Trophoblast cell (in vitro differentiated cells and primary cell): ENCODE results near the gene SLC35A4.

Experiments
- DNase-seq, 2 donors: peaks; one replicate each; pipeline ENCODE4 v3.0.0-alpha.2; 2016
- H2AFZ ChIP-seq: 2 replicates; pipeline ENCODE4 v1.6.1; 2013; ENCODE audit warnings: low read length, moderate library complexity, mild to moderate bottlenecking; ENCODE audit not compliant: insufficient read depth, poor library complexity
- H2AK5ac ChIP-seq: 2 replicates; pipeline ENCODE4 v1.6.1; 2013; ENCODE audit warnings: mild to moderate bottlenecking, low read length
- H2BK120ac ChIP-seq: 2 replicates; pipeline ENCODE4 v1.6.1; 2013; ENCODE audit warnings: low read length, mild to moderate bottlenecking, moderate library complexity; ENCODE audit not compliant: insufficient read depth, poor library complexity
- H2BK12ac ChIP-seq: 2 replicates; pipeline ENCODE4 v1.6.1; 2013; ENCODE audit warnings: mild to moderate bottlenecking, low read length, moderate library complexity
- H2BK5ac ChIP-seq: 2 replicates; pipeline ENCODE4 v1.6.1; 2013; ENCODE audit warnings: low read length, low read depth, moderate library complexity, mild to moderate bottlenecking; ENCODE audit not compliant: poor library complexity
- H3K14ac ChIP-seq: 2 replicates; pipeline ENCODE4 v1.6.1; 2013; ENCODE audit warnings: mild to moderate bottlenecking, low read length
- H3K18ac ChIP-seq: 2 replicates; pipeline ENCODE4 v1.6.1; 2013; ENCODE audit warnings: mild to moderate bottlenecking, low read length
- H3K23ac ChIP-seq: 2 replicates; pipeline ENCODE4 v1.6.1; 2013; ENCODE audit warnings: low read length
- H3K27ac ChIP-seq: 2 replicates; pipeline ENCODE4 v1.5.1; 2013; ENCODE audit warnings: low read depth, mild to moderate bottlenecking, inconsistent platforms, low read length, moderate library complexity
- H3K27me3 ChIP-seq: 2 replicates; pipeline ENCODE4 v1.6.1; 2013; ENCODE audit warnings: inconsistent platforms, mild to moderate bottlenecking, low read length, moderate library complexity; ENCODE audit not compliant: insufficient read depth
- H3K36me3 ChIP-seq, 2 experiments: 1 replicate in 1 of 2; 2 replicates in 1 of 2; pipeline ENCODE4 v1.6.1; 2013; ENCODE audit warnings: low read length in 2 of 2, mild to moderate bottlenecking in 2 of 2, moderate library complexity in 1 of 2; ENCODE audit not compliant: insufficient read depth in 2 of 2, control insufficient read depth in 1 of 2
- H3K4ac ChIP-seq: 2 replicates; pipeline ENCODE4 v1.6.1; 2013; ENCODE audit warnings: low read depth, mild to moderate bottlenecking, low read length, moderate library complexity
- H3K4me1 ChIP-seq, 2 experiments: 1 replicate in 1 of 2; 2 replicates in 1 of 2; pipeline ENCODE4 v1.6.1; 2013; ENCODE audit warnings: low read length in 2 of 2, mild to moderate bottlenecking in 2 of 2, moderate library complexity in 1 of 2; ENCODE audit not compliant: insufficient read depth in 2 of 2, control insufficient read depth in 1 of 2
- H3K4me2 ChIP-seq: 2 replicates; pipeline ENCODE4 v1.6.1; 2013; ENCODE audit warnings: inconsistent platforms, mild to moderate bottlenecking, low read length, moderate library complexity
- H3K4me3 ChIP-seq: 2 replicates; pipeline ENCODE4 v1.5.1; 2013; ENCODE audit warnings: mild to moderate bottlenecking, low read depth, low read length, inconsistent platforms
- H3K79me1 ChIP-seq: one replicate; pipeline ENCODE4 v1.6.1; 2013; ENCODE audit warnings: low read length
- H3K79me2 ChIP-seq: 2 replicates; pipeline ENCODE4 v1.6.1; 2013; ENCODE audit warnings: low read length, mild to moderate bottlenecking; ENCODE audit not compliant: control insufficient read depth, insufficient read depth, poor library complexity
- H3K9ac ChIP-seq: 2 replicates; pipeline ENCODE4 v1.6.1; 2013; ENCODE audit warnings: mild to moderate bottlenecking, low read length
- H3K9me3 ChIP-seq: 2 replicates; pipeline ENCODE4 v1.6.1; 2013; ENCODE audit warnings: low read depth, mild to moderate bottlenecking, control low read depth, inconsistent platforms, low read length; ENCODE audit not compliant: insufficient read depth
- H4K12ac ChIP-seq: 2 replicates; pipeline ENCODE4 v1.6.1; 2013; ENCODE audit warnings: low read depth, mild to moderate bottlenecking, low read length, moderate library complexity
- H4K8ac ChIP-seq: 2 replicates; pipeline ENCODE4 v1.6.1; 2013; ENCODE audit warnings: low read depth, mild to moderate bottlenecking, low read length, moderate library complexity
- H4K91ac ChIP-seq: one replicate; pipeline ENCODE4 v1.6.1; 2013; ENCODE audit warnings: low read depth, mild to moderate bottlenecking, low read length, moderate library complexity
- WGBS: extraction: QIAGEN DNeasy Blood & Tissue Kit; methylation state at CpG from one replicate; pipeline ENCODE4 v1.1.7; 2013; ENCODE audit warnings: missing lambda C conversion rate; ENCODE audit not compliant: insufficient read length, insufficient coverage; ENCODE audit errors: extremely low coverage; 5-methylcytosine and 5-hydroxymethylcytosine counted together

SLC35A4 gene

GRCh38 chr5:140548300-140548688 is 16.3 kb upstream of the SLC35A4 start:
- no peak overlapping the region for H4K91ac ChIP-seq
- H3K14ac ChIP-seq, result no peak overlapping the region
- no peak overlapping the region for H2AK5ac ChIP-seq
- peak overlapping the region; percentile 14 for H3K9ac ChIP-seq
- H4K12ac ChIP-seq, result no peak overlapping the region
- DNase-seq, result no peak
- no peaks in the 10 kb centered on the region for H3K79me1 ChIP-seq
- no peaks in the 10 kb centered on the region for H3K9me3 ChIP-seq
- no CpG with 5 or more reads among the region's 5 CpGs for WGBS
- H2BK12ac ChIP-seq, result no peak overlapping the region
- no peak overlapping the region for H2AFZ ChIP-seq
- H3K27me3 ChIP-seq, result no peaks in the 10 kb centered on the region
- H3K4me3 ChIP-seq, result no peak overlapping the region
- H2BK5ac ChIP-seq, result no peak overlapping the region
- peaks cover 10 to 16% of the 10 kb centered on the region in 2 experiments for H3K4me1 ChIP-seq
- H3K23ac ChIP-seq, result no peak overlapping the region
- no peaks in the 10 kb centered on the region for H3K79me2 ChIP-seq
- H3K27ac ChIP-seq, result no peak overlapping the region
- no peak overlapping the region for H3K4ac ChIP-seq
- H2BK120ac ChIP-seq, result no peak overlapping the region
- peaks cover 23 to 33% of the 10 kb centered on the region in 2 experiments for H3K36me3 ChIP-seq
- H3K18ac ChIP-seq, result no peak overlapping the region
- no peak overlapping the region for H4K8ac ChIP-seq
- H3K4me2 ChIP-seq, result peak overlapping the region; percentile 94

- H4K8ac ChIP-seq, result no peak overlapping the region
- H3K14ac ChIP-seq, result no peak overlapping the region
- H3K79me1 ChIP-seq, result no peaks in the 10 kb centered on the region
- H3K79me2 ChIP-seq, result no peaks in the 10 kb centered on the region
- H3K4me3 ChIP-seq, result no peak overlapping the region
- no peak overlapping the region for H3K4me2 ChIP-seq
- no peak overlapping the region for H3K18ac ChIP-seq
- H3K4ac ChIP-seq, result no peak overlapping the region
- H3K23ac ChIP-seq, result no peak overlapping the region
- no peak for DNase-seq
- H2BK120ac ChIP-seq, result no peak overlapping the region
- no peaks in the 10 kb centered on the region for H3K9me3 ChIP-seq
- no peaks in the 10 kb centered on the region for H3K27me3 ChIP-seq
- no peak overlapping the region for H4K12ac ChIP-seq
- no peak overlapping the region for H3K9ac ChIP-seq
- no peak overlapping the region for H2BK12ac ChIP-seq
- H4K91ac ChIP-seq, result no peak overlapping the region
- H3K36me3 ChIP-seq, result peaks cover 23 to 33% of the 10 kb centered on the region in 2 experiments
- H2AK5ac ChIP-seq, result no peak overlapping the region
- H3K4me1 ChIP-seq, result peaks cover 10 to 16% of the 10 kb centered on the region in 2 experiments
- no peak overlapping the region for H2BK5ac ChIP-seq
- no peak overlapping the region for H3K27ac ChIP-seq
- WGBS, result no CpG with 5 or more reads among the region's 7 CpGs
- no peak overlapping the region for H2AFZ ChIP-seq
Measured at GRCh38 chr5:140548791-140549190, 15.8 kb upstream of the SLC35A4 start.

- Histone ChIP-seq H4K8ac (no peak overlapping the region), H3K27me3 (no peaks in the 10 kb centered on the region), H3K18ac (no peak overlapping the region), H3K9ac (no peak overlapping the region), H3K36me3 (peaks cover 23 to 32% of the 10 kb centered on the region in 2 experiments), H2AFZ (no peak overlapping the region), H2BK12ac (no peak overlapping the region), H3K79me2 (no peaks in the 10 kb centered on the region), H3K4me2 (no peak overlapping the region), H2BK120ac (no peak overlapping the region), H3K4ac (no peak overlapping the region), H3K4me3 (no peak overlapping the region), H4K12ac (no peak overlapping the region), H3K23ac (no peak overlapping the region), H4K91ac (no peak overlapping the region), H3K14ac (no peak overlapping the region), H3K79me1 (no peaks in the 10 kb centered on the region), H3K4me1 (peaks cover 10 to 16% of the 10 kb centered on the region in 2 experiments), H2BK5ac (no peak overlapping the region), H2AK5ac (no peak overlapping the region), H3K27ac (no peak overlapping the region), H3K9me3 (no peaks in the 10 kb centered on the region)
- peak in 1 of 2 donors; percentile 18 for DNase-seq
- no CpG with 5 or more reads among the region's 3 CpGs for WGBS
Measured at GRCh38 chr5:140549237-140550144, 15.1 kb upstream of the SLC35A4 start.

GRCh38 chr5:140550147-140551079 is 14.2 kb upstream of the SLC35A4 start:
- Histone ChIP-seq H3K4me2 (no peak overlapping the region), H3K4me1 (peaks cover 10 to 16% of the 10 kb centered on the region in 2 experiments), H2BK5ac (no peak overlapping the region), H4K91ac (no peak overlapping the region), H3K23ac (no peak overlapping the region), H3K79me1 (no peaks in the 10 kb centered on the region), H3K14ac (no peak overlapping the region), H4K8ac (no peak overlapping the region), H2BK120ac (no peak overlapping the region), H3K4ac (no peak overlapping the region), H3K36me3 (peaks cover 21 to 32% of the 10 kb centered on the region in 2 experiments), H2AK5ac (no peak overlapping the region), H3K9ac (no peak overlapping the region), H3K9me3 (no peaks in the 10 kb centered on the region), H3K27ac (no peak overlapping the region), H3K79me2 (no peaks in the 10 kb centered on the region), H4K12ac (no peak overlapping the region), H2AFZ (no peak overlapping the region), H3K27me3 (no peaks in the 10 kb centered on the region), H3K18ac (no peak overlapping the region), H3K4me3 (no peak overlapping the region), H2BK12ac (no peak overlapping the region)
- no peak for DNase-seq
- WGBS, result no CpG with 5 or more reads among the region's 11 CpGs
